Duodenal mucosa (tissue), 2 donors: Measurements from ENCODE around the gene GRIP1.

Experiments used
- H3K27ac ChIP-seq: one replicate; pipeline ENCODE4 v1.7.0; 2013; ENCODE audit warnings: low read depth, low read length
- H3K27me3 ChIP-seq, 2 donors: one replicate each; pipeline ENCODE4 v1.7.0; 2013; ENCODE audit warnings: low read length in 2 of 2, control low read depth in 1 of 2; ENCODE audit not compliant: insufficient read depth in 2 of 2, control insufficient read depth in 1 of 2
- H3K36me3 ChIP-seq, 2 donors: one replicate each; pipeline ENCODE4 v1.7.0; 2013; ENCODE audit warnings: low read length in 2 of 2, control low read depth in 1 of 2; ENCODE audit not compliant: insufficient read depth in 2 of 2, control insufficient read depth in 1 of 2
- H3K4me1 ChIP-seq, 2 donors: one replicate each; pipeline ENCODE4 v1.7.0; 2013; ENCODE audit warnings: low read length in 2 of 2, control low read depth in 1 of 2; ENCODE audit not compliant: insufficient read depth in 2 of 2, control insufficient read depth in 1 of 2
- H3K4me3 ChIP-seq, 2 donors: one replicate each; pipeline ENCODE4 v1.7.0; 2013; ENCODE audit warnings: low read length in 2 of 2, low read depth in 1 of 2
- H3K9ac ChIP-seq, 2 donors: one replicate each; pipeline ENCODE4 v1.7.0; 2013; ENCODE audit warnings: low read length in 2 of 2, low read depth in 1 of 2
- H3K9me3 ChIP-seq, 2 donors: one replicate each; pipeline ENCODE4 v1.7.0; 2013; ENCODE audit warnings: low read length in 2 of 2, control low read depth in 1 of 2; ENCODE audit not compliant: control insufficient read depth in 1 of 2

GRIP1 gene

GRCh38 chr12:66627988-66628317, 50.9 kb downstream of the GRIP1 start:
- H3K27me3 ChIP-seq, result no peaks in the 10 kb centered on the region
- no peaks in the 10 kb centered on the region for H3K4me1 ChIP-seq
- no peak overlapping the region for H3K27ac ChIP-seq
- no peaks in the 10 kb centered on the region for H3K36me3 ChIP-seq
- H3K9ac ChIP-seq, result no peak overlapping the region
- no peak overlapping the region for H3K4me3 ChIP-seq
- H3K9me3 ChIP-seq, result no peaks in the 10 kb centered on the region

- Histone ChIP-seq H3K27ac (no peak overlapping the region), H3K9me3 (no peaks in the 10 kb centered on the region), H3K27me3 (no peaks in the 10 kb centered on the region), H3K9ac (no peak overlapping the region), H3K36me3 (no peaks in the 10 kb centered on the region), H3K4me1 (no peaks in the 10 kb centered on the region), H3K4me3 (no peak overlapping the region)
Measured at GRCh38 chr12:66627270-66627987, 51.4 kb downstream of the GRIP1 start.

GRCh38 chr12:66624806-66625205, 54.1 kb downstream of the GRIP1 start:
- Histone ChIP-seq H3K9me3 (no peaks in the 10 kb centered on the region), H3K36me3 (no peaks in the 10 kb centered on the region), H3K9ac (no peak overlapping the region), H3K4me1 (no peaks in the 10 kb centered on the region), H3K27me3 (no peaks in the 10 kb centered on the region), H3K27ac (no peak overlapping the region), H3K4me3 (no peak overlapping the region)

GRCh38 chr12:66623455-66623854, 55.4 kb downstream of the GRIP1 start:
- H3K9ac ChIP-seq, result no peak overlapping the region
- no peaks in the 10 kb centered on the region for H3K4me1 ChIP-seq
- H3K36me3 ChIP-seq, result no peaks in the 10 kb centered on the region
- no peak overlapping the region for H3K27ac ChIP-seq
- no peaks in the 10 kb centered on the region for H3K9me3 ChIP-seq
- H3K4me3 ChIP-seq, result no peak overlapping the region
- H3K27me3 ChIP-seq, result no peaks in the 10 kb centered on the region

- H3K27ac ChIP-seq, result no peak overlapping the region
- no peaks in the 10 kb centered on the region for H3K4me1 ChIP-seq
Measured at GRCh38 chr12:66620688-66621087, 58.2 kb downstream of the GRIP1 start.

GRCh38 chr12:66620026-66620425, 58.9 kb downstream of the GRIP1 start:
- no peaks in the 10 kb centered on the region for H3K9me3 ChIP-seq
- no peaks in the 10 kb centered on the region for H3K27me3 ChIP-seq
- no peaks in the 10 kb centered on the region for H3K4me1 ChIP-seq
- no peak overlapping the region for H3K27ac ChIP-seq
- no peak overlapping the region for H3K4me3 ChIP-seq
- H3K9ac ChIP-seq, result no peak overlapping the region
- no peaks in the 10 kb centered on the region for H3K36me3 ChIP-seq

More at GRCh38 chr12:66620688-66621087, 58.2 kb downstream of the GRIP1 start:
- H3K4me3 ChIP-seq, result no peak overlapping the region
- no peaks in the 10 kb centered on the region for H3K9me3 ChIP-seq
- H3K27me3 ChIP-seq, result no peaks in the 10 kb centered on the region
- H3K36me3 ChIP-seq, result no peaks in the 10 kb centered on the region
- H3K9ac ChIP-seq, result no peak overlapping the region

- Histone ChIP-seq H3K4me1 (no peaks in the 10 kb centered on the region), H3K27ac (no peak overlapping the region), H3K9ac (no peak overlapping the region), H3K4me3 (no peak overlapping the region), H3K36me3 (no peaks in the 10 kb centered on the region), H3K9me3 (no peaks in the 10 kb centered on the region), H3K27me3 (no peaks in the 10 kb centered on the region)
Measured at GRCh38 chr12:66617991-66618390, 60.9 kb downstream of the GRIP1 start.

- Histone ChIP-seq H3K36me3 (no peaks in the 10 kb centered on the region), H3K9ac (no peak overlapping the region), H3K27ac (no peak overlapping the region), H3K9me3 (no peaks in the 10 kb centered on the region), H3K4me1 (no peaks in the 10 kb centered on the region), H3K4me3 (no peak overlapping the region), H3K27me3 (no peaks in the 10 kb centered on the region)
Measured at GRCh38 chr12:66612090-66612775, 66.6 kb downstream of the GRIP1 start.

GRCh38 chr12:66607147-66607546, 71.7 kb downstream of the GRIP1 start:
- Histone ChIP-seq H3K9me3 (no peaks in the 10 kb centered on the region), H3K36me3 (no peaks in the 10 kb centered on the region), H3K4me3 (no peak overlapping the region), H3K27ac (no peak overlapping the region), H3K27me3 (no peaks in the 10 kb centered on the region), H3K4me1 (no peaks in the 10 kb centered on the region), H3K9ac (no peak overlapping the region)

- Histone ChIP-seq H3K4me3 (no peak overlapping the region), H3K9me3 (no peaks in the 10 kb centered on the region), H3K27ac (no peak overlapping the region), H3K4me1 (no peaks in the 10 kb centered on the region), H3K9ac (no peak overlapping the region), H3K36me3 (no peaks in the 10 kb centered on the region), H3K27me3 (no peaks in the 10 kb centered on the region)
Measured at GRCh38 chr12:66605293-66605692, 73.6 kb downstream of the GRIP1 start.
